ENCODE results near the gene ARL15.
"Not testable (repeated sequence)": the region's sequence is repeated elsewhere in the genome, so short reads cannot be mapped to it uniquely, and the experiment has no call there.

The ARL15 gene

DNA sequence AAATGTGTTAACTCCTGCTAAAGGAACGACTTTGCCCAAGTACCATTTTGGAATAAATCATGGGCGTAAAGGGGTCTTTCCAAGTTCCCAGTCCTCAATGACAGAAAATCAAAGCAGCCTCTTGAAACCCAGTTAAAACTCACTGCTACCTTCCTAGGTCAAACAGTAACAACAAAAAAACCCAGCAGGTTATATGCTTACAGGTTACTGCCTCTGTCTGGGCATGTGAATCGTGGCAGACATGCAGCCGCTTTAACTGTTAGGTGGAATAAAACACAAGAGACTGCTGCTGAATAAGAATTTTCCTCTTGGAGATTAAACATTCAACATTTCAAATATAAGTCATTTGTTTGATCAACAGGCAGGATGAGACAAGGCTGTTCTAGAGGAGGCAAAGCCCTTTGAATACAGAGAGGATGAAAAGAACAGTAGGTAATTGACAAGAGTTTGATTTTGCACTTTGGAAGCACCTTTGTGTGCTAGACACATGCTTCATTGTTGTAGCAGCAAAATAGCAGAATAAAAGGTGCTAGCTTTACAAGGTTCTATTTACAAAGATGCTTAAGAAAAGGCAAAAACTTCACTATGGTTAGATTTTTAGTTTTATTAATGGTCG, 430.6 kb downstream of the ARL15 start:
- no peak for DNase-seq

DNA sequence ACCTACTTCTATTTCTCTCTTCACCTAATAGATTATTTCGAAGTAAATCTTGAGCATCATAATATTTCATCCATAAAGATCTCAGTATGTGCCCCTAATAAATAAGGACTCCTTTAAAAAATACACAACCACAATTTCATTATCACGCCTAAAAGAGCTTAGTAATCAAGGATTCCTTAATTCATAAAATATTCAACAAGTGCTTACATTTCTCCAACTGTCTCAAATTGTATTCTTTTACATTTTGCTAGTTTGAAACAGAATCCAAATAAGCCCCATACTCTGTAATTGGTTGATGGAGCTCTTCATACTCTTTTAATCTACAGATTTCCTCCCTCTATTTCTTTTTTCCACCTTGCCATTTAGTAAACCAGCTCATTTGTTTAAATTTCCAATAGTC, 432.4 kb downstream of the ARL15 start:
- DNase-seq: no peak

DNA sequence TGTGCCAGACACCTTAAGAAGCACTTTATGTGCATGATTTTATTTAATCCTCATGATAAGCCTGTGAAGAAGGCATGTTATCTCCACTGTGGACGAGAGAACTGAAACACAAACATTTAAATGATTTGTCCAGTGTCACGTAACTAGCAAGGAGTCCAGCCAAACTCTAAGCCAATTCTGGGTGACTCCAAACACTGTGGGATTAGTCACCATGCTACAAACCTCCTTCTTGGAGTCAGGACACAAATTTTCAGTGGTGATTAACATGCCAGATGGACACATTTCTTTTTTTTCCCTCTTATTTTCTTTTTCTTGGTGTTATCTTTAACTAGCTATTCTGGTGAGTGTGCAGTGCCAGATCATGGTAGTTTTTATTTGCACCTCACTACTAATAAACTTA, 433.1 kb downstream of the ARL15 start:
- no peak for DNase-seq

DNA sequence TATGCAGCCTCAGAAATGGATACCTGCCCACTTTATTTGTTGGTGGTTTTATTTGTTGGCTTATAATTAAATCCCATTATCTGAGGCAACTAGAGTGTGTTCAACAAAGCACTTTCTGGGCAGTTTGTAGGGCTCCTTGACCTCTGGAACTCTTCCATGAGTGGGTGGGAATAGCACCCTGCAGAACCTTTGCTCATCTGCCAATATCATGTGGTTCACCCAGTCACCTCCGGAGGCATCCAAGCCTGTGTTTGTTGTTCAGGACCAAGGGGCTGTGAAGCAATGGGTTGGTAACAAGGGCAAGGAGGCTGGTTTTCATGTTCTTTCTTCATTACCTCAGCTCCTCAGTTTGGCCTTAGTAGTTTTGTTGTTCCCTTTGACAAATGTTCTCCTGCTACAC, 436.0 kb downstream of the ARL15 start:
- DNase-seq: no peak

DNA sequence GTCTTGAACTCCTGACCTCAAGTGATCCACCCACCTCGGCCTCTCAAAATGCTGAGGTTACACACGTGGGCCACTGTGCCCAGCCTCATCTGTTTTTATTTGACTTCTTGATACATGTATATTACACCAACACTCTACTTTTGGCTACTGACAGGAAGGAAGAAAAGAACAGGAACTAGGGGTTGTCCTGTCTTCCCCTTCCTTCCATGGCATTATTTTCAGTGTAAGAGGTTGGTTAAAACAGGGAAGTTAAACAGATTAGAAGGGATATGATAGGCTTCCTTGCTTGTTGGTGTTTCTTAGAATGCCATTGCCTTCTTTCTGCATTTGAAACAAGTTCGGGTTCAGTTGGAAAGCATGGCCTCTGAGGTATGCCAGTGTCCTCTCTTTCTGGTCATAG, 437.1 kb downstream of the ARL15 start:
- no peak for DNase-seq

DNA sequence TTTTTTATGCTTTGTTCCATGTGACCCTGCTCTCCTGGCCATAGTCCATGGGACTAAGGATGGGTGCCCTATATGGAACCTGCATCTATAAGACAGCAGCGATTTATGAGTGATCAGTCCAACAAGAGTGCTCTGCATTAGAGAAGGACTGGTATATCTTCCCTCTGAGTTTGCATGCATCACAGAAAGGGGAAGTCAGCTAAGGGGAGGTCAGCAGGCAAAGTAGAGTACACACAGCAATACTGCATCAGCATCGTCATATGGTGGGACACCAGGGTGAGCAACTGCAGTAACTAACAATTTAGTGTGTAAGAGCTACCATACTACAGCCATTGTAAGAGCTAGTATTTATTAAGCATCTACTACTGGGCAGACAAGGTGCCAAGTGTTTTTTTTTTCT, 438.6 kb downstream of the ARL15 start:
- peak; percentile 29 for DNase-seq

DNA sequence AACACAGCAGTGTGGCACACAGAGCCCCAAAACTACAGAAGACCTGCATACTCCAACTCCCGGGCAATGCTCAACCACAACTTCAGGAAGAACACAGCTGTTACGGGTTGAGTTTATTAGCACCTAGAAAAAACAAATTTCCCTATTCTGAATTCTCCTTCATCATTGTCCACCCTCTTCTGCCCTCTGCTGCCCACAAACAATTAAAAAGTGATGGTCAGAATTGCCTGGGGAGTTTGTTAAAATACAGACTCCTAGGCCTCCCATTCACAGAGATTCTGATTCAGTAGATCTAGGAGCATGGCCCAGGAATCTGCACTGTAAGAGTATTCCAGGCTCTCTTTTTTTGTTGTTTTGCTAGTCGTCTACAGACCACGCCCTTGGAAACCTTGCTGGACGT, 439.3 kb downstream of the ARL15 start:
- DNase-seq: no peak

DNA sequence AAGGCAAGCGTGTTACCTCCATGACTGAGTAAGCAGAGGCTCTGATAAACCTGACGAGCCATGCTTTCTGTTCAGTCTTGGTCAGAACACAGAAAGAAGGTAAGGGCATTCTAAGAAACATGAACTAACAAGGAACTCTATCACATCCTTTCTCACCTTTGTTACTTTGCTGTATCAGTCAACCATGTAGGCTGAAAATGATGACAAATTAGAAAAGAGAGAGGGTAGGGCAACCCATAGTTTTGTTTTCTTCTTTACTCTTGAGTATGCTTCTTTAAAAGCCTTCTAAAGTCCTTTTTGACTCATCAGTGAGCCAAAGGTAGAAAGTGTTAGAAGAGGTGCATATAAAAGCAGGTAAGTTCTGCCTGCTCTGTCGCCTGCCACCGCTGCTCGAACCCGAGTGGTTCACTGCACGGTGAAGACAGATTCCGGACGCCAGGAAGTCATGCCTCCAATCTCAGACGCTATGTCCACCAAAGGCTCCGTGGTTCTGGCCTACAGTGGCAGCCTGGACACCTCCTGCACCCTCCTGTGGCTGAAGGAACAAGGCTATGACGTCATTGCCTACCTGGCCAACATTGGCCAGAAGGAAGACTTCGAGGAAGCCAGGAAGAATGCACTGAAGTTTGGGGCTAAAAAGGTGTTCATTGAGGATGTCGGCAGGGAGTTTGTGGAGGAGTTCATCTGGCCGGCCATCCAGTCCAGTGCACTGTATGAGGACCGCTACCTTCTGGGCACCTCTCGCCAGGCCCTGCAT, 451.5 kb downstream of the ARL15 start:
- no peak for DNase-seq

DNA sequence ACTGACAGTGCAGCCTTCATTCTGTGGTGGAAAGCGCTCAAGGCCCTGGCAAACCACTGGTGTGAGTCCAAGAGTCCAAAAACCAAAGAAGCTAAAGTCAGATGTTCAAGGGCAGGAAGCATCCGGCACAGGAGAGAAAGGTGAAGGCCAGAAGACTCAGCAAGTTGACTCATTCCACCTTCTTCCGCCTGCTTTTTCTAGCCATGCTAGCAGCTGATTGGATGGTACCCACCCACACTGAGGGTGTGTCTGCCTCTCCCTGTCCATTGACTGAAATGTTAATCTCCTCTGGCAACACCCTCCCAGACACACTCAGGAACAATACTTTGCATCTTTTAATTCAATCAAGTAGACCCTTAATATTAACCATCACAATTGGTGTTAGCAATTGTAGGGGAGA, 453.9 kb downstream of the ARL15 start:
- DNase-seq: no peak

DNA sequence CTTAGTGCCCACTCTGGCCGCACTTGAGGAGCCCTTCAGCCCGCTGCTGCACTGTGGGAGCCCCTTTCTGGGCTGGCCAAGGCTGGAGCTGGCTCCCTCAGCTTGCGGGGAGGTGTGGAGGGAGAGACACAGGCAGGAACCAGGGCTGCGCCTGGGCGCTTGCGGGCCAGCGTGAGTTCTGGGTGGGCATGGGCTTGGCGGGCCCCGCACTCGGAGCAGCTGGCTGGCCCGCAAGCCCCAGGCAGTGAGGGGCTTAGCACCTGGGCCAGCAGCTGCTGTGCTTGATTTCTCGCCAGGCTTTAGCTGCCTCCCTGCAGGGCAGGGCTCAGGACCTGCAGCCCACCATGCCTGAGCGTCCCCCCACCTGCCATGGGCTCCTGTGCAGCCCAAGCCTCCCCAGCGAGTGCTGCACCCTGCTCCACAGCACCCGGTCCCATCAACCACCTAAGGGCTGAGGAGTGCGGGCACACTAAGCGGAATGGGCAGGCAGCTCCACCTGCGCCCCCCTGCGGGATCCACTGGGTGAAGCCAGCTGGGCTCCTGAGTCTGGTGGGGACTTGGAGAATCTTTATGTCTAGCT, 473.4 kb downstream of the ARL15 start:
- DNase-seq: not testable (repeated sequence)

DNA sequence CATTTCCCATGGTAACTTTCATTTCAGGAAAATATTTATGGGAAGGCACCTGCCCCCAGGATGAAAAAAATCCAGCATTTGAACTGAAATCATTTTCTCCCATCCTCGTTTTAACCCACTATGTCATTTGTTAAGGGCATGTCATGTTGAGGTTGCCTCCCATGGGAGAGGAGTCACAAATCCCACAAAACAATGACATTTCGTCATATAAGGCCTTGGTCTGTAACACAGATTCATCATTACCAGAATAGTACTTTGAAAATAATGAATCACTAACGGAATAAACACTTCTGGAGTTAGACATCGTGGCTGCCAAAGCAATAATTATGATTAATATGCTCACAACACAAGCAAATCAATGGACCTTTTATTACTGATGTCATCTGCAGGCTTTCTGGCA, 475.9 kb downstream of the ARL15 start:
- DNase-seq: no peak
